ENCODE data around the gene EEFSEC. TPM values are rescaled to one million over a fixed set of nuclear protein-coding genes. Genes with fewer than 3 reads are reported as not detected.

Gene EEFSEC
- total and polyA plus RNA-seq, 2 experiments from 2014 or later = 10.1 to 16.2 TPM

DNA sequence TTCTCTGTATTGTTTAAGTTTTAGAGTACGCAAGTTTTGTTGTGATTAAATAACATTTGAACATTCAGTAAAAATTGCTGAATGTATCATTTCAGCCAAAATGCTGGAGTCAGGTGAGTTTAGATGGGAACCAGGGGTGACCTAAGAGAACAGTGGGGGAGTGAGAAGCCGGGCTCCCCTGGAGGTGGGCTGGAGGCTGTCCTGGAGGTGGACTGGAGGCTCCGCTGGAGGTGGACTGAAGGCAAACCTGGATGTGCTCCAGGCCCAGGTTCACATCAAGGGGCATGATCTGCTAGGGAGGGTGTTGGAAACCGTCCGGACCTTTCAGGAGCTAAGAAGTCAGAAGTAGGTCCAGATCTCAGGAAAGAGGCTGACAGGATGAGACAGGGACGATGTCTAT, 289.7 kb downstream of the EEFSEC start (continued):
- TF ChIP-seq, protein P1, sequence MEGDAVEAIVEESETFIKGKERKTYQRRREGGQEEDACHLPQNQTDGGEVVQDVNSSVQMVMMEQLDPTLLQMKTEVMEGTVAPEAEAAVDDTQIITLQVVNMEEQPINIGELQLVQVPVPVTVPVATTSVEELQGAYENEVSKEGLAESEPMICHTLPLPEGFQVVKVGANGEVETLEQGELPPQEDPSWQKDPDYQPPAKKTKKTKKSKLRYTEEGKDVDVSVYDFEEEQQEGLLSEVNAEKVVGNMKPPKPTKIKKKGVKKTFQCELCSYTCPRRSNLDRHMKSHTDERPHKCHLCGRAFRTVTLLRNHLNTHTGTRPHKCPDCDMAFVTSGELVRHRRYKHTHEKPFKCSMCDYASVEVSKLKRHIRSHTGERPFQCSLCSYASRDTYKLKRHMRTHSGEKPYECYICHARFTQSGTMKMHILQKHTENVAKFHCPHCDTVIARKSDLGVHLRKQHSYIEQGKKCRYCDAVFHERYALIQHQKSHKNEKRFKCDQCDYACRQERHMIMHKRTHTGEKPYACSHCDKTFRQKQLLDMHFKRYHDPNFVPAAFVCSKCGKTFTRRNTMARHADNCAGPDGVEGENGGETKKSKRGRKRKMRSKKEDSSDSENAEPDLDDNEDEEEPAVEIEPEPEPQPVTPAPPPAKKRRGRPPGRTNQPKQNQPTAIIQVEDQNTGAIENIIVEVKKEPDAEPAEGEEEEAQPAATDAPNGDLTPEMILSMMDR (conservative IDR thresholded peaks at IDR 0.05; ENCODE audit: low read depth in 2 of 2) = no peak
- TF ChIP-seq ZNF331 (CRISPR knock-in tag; IDR thresholded peaks at IDR 0.05; ENCODE audit: low read depth) = no peak
- TF ChIP-seq, protein P2, sequence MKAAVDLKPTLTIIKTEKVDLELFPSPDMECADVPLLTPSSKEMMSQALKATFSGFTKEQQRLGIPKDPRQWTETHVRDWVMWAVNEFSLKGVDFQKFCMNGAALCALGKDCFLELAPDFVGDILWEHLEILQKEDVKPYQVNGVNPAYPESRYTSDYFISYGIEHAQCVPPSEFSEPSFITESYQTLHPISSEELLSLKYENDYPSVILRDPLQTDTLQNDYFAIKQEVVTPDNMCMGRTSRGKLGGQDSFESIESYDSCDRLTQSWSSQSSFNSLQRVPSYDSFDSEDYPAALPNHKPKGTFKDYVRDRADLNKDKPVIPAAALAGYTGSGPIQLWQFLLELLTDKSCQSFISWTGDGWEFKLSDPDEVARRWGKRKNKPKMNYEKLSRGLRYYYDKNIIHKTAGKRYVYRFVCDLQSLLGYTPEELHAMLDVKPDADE (IDR thresholded peaks at IDR 0.05) = no peak
- TF ChIP-seq EZH2 (IDR thresholded peaks at IDR 0.05; ENCODE audit: low read depth, unreplicated experiment) = no peak
- TF ChIP-seq EZH2phosphoT487 (IDR thresholded peaks at IDR 0.05; ENCODE audit: unreplicated experiment) = no peak
- TF ChIP-seq, protein P3, sequence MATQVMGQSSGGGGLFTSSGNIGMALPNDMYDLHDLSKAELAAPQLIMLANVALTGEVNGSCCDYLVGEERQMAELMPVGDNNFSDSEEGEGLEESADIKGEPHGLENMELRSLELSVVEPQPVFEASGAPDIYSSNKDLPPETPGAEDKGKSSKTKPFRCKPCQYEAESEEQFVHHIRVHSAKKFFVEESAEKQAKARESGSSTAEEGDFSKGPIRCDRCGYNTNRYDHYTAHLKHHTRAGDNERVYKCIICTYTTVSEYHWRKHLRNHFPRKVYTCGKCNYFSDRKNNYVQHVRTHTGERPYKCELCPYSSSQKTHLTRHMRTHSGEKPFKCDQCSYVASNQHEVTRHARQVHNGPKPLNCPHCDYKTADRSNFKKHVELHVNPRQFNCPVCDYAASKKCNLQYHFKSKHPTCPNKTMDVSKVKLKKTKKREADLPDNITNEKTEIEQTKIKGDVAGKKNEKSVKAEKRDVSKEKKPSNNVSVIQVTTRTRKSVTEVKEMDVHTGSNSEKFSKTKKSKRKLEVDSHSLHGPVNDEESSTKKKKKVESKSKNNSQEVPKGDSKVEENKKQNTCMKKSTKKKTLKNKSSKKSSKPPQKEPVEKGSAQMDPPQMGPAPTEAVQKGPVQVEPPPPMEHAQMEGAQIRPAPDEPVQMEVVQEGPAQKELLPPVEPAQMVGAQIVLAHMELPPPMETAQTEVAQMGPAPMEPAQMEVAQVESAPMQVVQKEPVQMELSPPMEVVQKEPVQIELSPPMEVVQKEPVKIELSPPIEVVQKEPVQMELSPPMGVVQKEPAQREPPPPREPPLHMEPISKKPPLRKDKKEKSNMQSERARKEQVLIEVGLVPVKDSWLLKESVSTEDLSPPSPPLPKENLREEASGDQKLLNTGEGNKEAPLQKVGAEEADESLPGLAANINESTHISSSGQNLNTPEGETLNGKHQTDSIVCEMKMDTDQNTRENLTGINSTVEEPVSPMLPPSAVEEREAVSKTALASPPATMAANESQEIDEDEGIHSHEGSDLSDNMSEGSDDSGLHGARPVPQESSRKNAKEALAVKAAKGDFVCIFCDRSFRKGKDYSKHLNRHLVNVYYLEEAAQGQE (IDR thresholded peaks at IDR 0.05; ENCODE audit: unreplicated experiment) = no peak
- no peak for TF ChIP-seq NANOG (IDR thresholded peaks at IDR 0.05; ENCODE audit: borderline replicate concordance)
- TF ChIP-seq JUNB (IDR thresholded peaks at IDR 0.05; ENCODE audit: unreplicated experiment) = no peak
- no peak for TF ChIP-seq STAT1 (IDR thresholded peaks at IDR 0.05; ENCODE audit: unreplicated experiment)
- TF ChIP-seq POLR2AphosphoS5 (IDR thresholded peaks at IDR 0.05; ENCODE audit: low read depth) = no peak
- no peak for TF ChIP-seq ZNF114 (CRISPR knock-in tag; IDR thresholded peaks at IDR 0.05)

DNA sequence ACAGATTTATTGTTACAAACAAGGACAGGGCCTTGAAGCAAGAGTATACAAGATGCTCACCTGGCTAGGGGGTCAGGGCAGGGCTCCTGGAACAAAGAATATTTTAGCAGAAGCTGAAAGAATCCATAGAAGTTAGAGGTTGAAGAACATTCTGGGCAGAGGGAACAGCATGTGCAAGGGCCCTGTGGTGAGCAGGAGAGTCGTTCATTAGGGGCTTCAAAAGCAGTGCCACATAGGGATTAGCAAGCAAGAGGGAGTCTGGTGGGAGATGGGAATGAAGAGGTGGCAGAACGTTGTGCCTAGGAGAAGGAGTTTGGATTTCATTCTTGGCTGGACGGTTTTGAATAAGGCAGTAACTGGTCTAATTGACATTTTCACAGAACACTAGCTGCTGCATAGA, 290.5 kb downstream of the EEFSEC start:
- Histone ChIP-seq H3K4me2 (no peak overlapping the region), H3F3A (replicated peaks; ENCODE audit: low read depth) (no peaks in the 10 kb centered on the region), H2AFZ (no peak overlapping the region), H4K20me1 (replicated peaks; ENCODE audit: insufficient read depth) (no peaks in the 10 kb centered on the region), H3K36me3 (ENCODE audit: insufficient read depth) (no peaks in the 10 kb centered on the region), H3K4me1 (ENCODE audit: insufficient read depth) (no peaks in the 10 kb centered on the region), H3K27ac (ENCODE audit: low read depth) (no peak overlapping the region), H3K4me3 (no peak overlapping the region), H3K79me2 (replicated peaks; ENCODE audit: insufficient read depth) (no peaks in the 10 kb centered on the region), H3K9me2 (ENCODE audit: insufficient read depth) (0 out of 2 replicates have a peak, but pooled peaks cover 5% of the 10 kb centered on the region), H3K27me3 (ENCODE audit: insufficient read depth) (no peaks in the 10 kb centered on the region)
- DNase-seq (ENCODE audit: low spot score) (no peak), ATAC-seq (no peak)
- peaks cover 18% of the 10 kb centered on the region for H3K27me3 Mint-ChIP-seq (ENCODE audit: insufficient read depth, low read depth, poor library complexity)
- peaks cover 11% of the 10 kb centered on the region for H3K4me1 Mint-ChIP-seq
- no peak overlapping the region for H3K4me3 Mint-ChIP-seq
- peaks cover 4% of the 10 kb centered on the region for H3K9me3 Mint-ChIP-seq
- H3K36me3 Mint-ChIP-seq (ENCODE audit: low read depth) = no peaks in the 10 kb centered on the region
- no peak overlapping the region for H3K27ac Mint-ChIP-seq
- TF ChIP-seq EZH2 (IDR thresholded peaks at IDR 0.05; ENCODE audit: low read depth, unreplicated experiment) = no peak
- TF ChIP-seq, protein P1 (conservative IDR thresholded peaks at IDR 0.05; ENCODE audit: low read depth in 2 of 2) = no peak
- no peak for TF ChIP-seq STAT1 (IDR thresholded peaks at IDR 0.05; ENCODE audit: unreplicated experiment)
- no peak for TF ChIP-seq ZNF331 (CRISPR knock-in tag; IDR thresholded peaks at IDR 0.05; ENCODE audit: low read depth)
- no peak for TF ChIP-seq CREB1 (CRISPR knock-in tag; IDR thresholded peaks at IDR 0.05; ENCODE audit: low read depth)
- no peak for TF ChIP-seq JUNB (IDR thresholded peaks at IDR 0.05; ENCODE audit: unreplicated experiment)
- no peak for TF ChIP-seq ZNF114 (CRISPR knock-in tag; IDR thresholded peaks at IDR 0.05)
- TF ChIP-seq, protein P2 (IDR thresholded peaks at IDR 0.05) = no peak
